Measurements from ENCODE around the gene PDP2.

PDP2 gene

DNA sequence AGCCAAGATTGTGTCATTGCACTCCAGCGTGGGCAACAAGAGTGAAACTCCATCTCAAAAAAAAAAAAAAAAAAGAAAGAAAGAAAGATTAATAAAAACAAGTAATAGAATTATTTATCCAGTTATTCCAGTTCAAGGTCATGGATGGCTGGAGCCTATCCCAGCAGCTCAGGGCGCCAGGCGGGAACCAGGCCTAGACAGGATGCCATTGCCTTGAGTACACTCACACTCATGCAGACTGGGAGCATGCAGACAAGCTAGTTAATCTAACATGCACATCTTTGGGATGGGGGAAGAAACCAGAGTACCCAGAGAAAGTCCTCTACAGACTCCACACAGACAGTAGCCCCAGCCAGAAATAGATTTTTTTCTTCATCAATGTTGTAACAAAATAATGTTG, 17.9 kb downstream of the PDP2 start:
- DNase-seq (ENCODE audit: extremely low spot score) = no peak
- CTCF ChIA-PET = no interaction called here
- no peak for TF ChIP-seq NFRKB (IDR thresholded peaks at IDR 0.05)
- TF ChIP-seq SP1 (IDR thresholded peaks at IDR 0.05) = no peak
- TF ChIP-seq ARNT (IDR thresholded peaks at IDR 0.05) = no peak
- TF ChIP-seq HDGF (IDR thresholded peaks at IDR 0.05; ENCODE audit: borderline replicate concordance) = no peak
- TF ChIP-seq, protein P1, sequence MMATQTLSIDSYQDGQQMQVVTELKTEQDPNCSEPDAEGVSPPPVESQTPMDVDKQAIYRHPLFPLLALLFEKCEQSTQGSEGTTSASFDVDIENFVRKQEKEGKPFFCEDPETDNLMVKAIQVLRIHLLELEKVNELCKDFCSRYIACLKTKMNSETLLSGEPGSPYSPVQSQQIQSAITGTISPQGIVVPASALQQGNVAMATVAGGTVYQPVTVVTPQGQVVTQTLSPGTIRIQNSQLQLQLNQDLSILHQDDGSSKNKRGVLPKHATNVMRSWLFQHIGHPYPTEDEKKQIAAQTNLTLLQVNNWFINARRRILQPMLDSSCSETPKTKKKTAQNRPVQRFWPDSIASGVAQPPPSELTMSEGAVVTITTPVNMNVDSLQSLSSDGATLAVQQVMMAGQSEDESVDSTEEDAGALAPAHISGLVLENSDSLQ (IDR thresholded peaks at IDR 0.05) = no peak
- TF ChIP-seq ELF4 (IDR thresholded peaks at IDR 0.05) = no peak
- no peak for TF ChIP-seq CTBP1 (IDR thresholded peaks at IDR 0.05; ENCODE audit: borderline replicate concordance)
- TF ChIP-seq ZNF384 (IDR thresholded peaks at IDR 0.05) = no peak
- no peak for TF ChIP-seq FOXK2 (IDR thresholded peaks at IDR 0.05)
- TF ChIP-seq LEF1 (IDR thresholded peaks at IDR 0.05; ENCODE audit: borderline replicate concordance) = no peak
- TF ChIP-seq TARDBP (IDR thresholded peaks at IDR 0.05) = no peak
- TF ChIP-seq FOXM1 (IDR thresholded peaks at IDR 0.05; ENCODE audit: borderline replicate concordance) = no peak
- TF ChIP-seq SUZ12 (IDR thresholded peaks at IDR 0.05) = no peak
- TF ChIP-seq L3MBTL2 (conservative IDR thresholded peaks at IDR 0.05) = no peak
- no peak for TF ChIP-seq BHLHE40 (IDR thresholded peaks at IDR 0.05; ENCODE audit: borderline replicate concordance)
- no peak for TF ChIP-seq FOXA1 (IDR thresholded peaks at IDR 0.05)
- POLR2A ChIA-PET = no interaction called here

DNA sequence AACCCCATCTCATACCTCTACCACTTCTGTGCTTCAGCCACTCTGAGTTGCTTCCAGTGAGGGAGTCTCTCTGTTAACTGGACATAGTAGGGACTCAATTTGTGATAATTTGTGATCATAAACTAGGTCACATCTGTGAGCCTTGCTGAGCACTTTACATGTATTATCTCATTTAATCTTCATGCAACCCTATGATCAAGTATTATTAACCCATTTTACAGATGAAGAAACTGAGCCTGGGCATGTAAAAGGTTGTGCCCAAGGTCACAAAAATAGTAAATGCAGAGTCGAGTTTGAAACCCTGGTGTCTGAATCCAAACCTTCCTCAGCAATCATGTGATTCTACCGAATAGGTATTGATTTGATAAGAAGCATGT, 18.6 kb downstream of the PDP2 start:
- DNase-seq (ENCODE audit: extremely low spot score) = no peak
- CTCF ChIA-PET = interaction anchor here (0.9 to 1.3 kb wide), 2 partner anchors 30 to 159 kb away, joined by 3 read pairs; no protein-coding TSS in a partner anchor
- no peak for TF ChIP-seq FOXK2 (IDR thresholded peaks at IDR 0.05)
- no peak for TF ChIP-seq ARNT (IDR thresholded peaks at IDR 0.05)
- TF ChIP-seq SUZ12 (IDR thresholded peaks at IDR 0.05) = no peak
- TF ChIP-seq FOXA1 (IDR thresholded peaks at IDR 0.05) = no peak
- no peak for TF ChIP-seq ZNF384 (IDR thresholded peaks at IDR 0.05)
- no peak for TF ChIP-seq ELF4 (IDR thresholded peaks at IDR 0.05)
- POLR2A ChIA-PET = interaction anchor here (1.1 kb wide), 1 partner anchor 30 kb away, joined by 3 read pairs; no protein-coding TSS in a partner anchor

DNA sequence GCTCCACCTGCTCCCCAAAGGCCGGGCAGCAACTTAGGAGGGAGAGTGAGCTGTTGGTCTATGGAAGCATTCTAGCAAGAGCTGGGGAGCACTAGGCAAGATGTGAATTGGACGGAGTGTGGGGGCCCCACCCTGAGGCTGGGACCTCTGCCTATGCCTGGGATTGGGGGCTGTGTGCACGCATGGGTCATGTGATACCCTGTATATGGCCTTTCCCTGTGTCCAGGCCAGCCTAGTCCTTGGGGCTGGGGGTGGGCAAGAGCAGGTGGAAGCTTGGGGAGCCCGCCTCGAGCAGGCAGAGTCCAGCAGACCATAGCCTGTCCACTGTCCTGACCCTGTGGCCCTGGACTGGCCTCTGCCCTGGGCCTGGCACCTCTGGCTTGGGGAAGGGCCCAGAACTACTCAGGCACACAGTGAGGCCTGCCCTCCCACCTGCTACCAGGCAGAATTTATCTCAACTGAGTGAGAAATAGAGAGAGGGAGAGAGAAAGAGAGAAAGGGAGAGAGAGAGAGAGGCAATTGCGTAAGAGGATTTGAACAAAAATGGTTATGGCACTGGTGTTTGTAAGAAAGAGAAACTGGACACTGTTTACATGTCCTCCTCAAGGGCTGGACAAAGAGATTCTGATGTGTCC, 19.1 kb downstream of the PDP2 start:
- CTCF ChIA-PET = interaction anchor here (0.9 to 2.2 kb wide), 3 partner anchors 11 to 159 kb away, joined by 3 to 10 read pairs (median 3); no protein-coding TSS in a partner anchor
- no peak for DNase-seq (ENCODE audit: extremely low spot score)
- TF ChIP-seq SUZ12 (IDR thresholded peaks at IDR 0.05) (no peak), SP1 (IDR thresholded peaks at IDR 0.05) (no peak), ZNF384 (IDR thresholded peaks at IDR 0.05) (no peak), HDGF (IDR thresholded peaks at IDR 0.05; ENCODE audit: borderline replicate concordance) (no peak), NFRKB (IDR thresholded peaks at IDR 0.05) (no peak), ARNT (IDR thresholded peaks at IDR 0.05) (no peak), CTBP1 (IDR thresholded peaks at IDR 0.05; ENCODE audit: borderline replicate concordance) (no peak), TARDBP (IDR thresholded peaks at IDR 0.05) (no peak), FOXA1 (IDR thresholded peaks at IDR 0.05) (no peak), L3MBTL2 (conservative IDR thresholded peaks at IDR 0.05) (no peak), FOXM1 (IDR thresholded peaks at IDR 0.05; ENCODE audit: borderline replicate concordance) (no peak), FOXK2 (IDR thresholded peaks at IDR 0.05) (no peak), LEF1 (IDR thresholded peaks at IDR 0.05; ENCODE audit: borderline replicate concordance) (no peak), ELF4 (IDR thresholded peaks at IDR 0.05) (no peak), BHLHE40 (IDR thresholded peaks at IDR 0.05; ENCODE audit: borderline replicate concordance) (no peak)
- TF ChIP-seq, protein P1 (IDR thresholded peaks at IDR 0.05) = no peak
- POLR2A ChIA-PET = interaction anchor here (0.8 to 1.6 kb wide), 5 partner anchors 18 to 35 kb away, joined by 3 to 6 read pairs (median 3); partner anchors contain the start of genes CDH16 and CIAO2B

DNA sequence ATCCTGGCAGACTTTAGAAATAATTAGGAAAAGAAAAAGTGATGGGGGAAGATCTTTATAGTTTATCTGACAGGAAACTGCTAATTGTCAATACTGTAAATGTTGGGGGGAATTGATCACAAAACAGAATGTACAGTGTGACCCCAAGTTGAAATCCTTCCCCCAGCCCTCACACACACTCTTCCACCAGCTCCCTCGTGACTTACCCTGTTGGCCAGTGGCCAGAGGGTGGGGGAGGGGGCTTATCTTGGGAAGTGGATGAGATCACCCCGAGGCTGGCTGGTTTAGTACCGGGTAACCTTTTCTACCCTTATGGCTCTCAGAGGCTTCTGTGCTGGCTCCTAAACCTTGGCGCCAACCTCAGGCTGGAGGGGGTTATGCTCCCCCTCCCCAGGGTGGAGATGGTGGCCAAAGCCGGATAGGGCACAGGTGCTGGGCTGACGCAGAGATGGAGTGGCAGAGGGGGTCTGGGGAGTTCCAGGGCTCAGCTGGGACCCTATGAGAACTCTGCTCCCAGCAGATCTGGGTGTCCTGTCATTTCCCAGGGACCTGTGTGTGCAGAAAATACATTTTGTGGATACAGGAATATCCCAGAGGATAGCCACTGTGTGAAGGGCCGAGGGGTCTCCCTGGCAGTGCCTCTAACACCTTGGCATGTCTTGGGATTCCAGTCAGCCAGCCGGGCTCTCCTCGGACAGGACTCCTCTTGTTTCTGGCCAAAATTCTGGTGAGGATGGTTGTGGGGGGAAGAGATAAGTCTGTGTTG, 19.8 kb downstream of the PDP2 start:
- peak; percentile 57 for DNase-seq (ENCODE audit: extremely low spot score)
- POLR2A ChIA-PET = interaction anchor here (0.8 to 1.6 kb wide), 6 partner anchors 19 to 34 kb away, joined by 3 to 6 read pairs (median 3); partner anchors contain the start of genes CDH16 and CIAO2B
- CTCF ChIA-PET = interaction anchor here (0.9 to 2.2 kb wide), 3 partner anchors 10 to 160 kb away, joined by 3 to 10 read pairs (median 3); no protein-coding TSS in a partner anchor

More for the DNA sequence above, 19.8 kb downstream of the PDP2 start:
- TF ChIP-seq FOXM1 (IDR thresholded peaks at IDR 0.05; ENCODE audit: borderline replicate concordance) (no peak), L3MBTL2 (conservative IDR thresholded peaks at IDR 0.05) (no peak), HDGF (IDR thresholded peaks at IDR 0.05; ENCODE audit: borderline replicate concordance) (no peak), NFRKB (IDR thresholded peaks at IDR 0.05) (no peak), CTBP1 (IDR thresholded peaks at IDR 0.05; ENCODE audit: borderline replicate concordance) (no peak), ZNF384 (IDR thresholded peaks at IDR 0.05) (no peak), BHLHE40 (IDR thresholded peaks at IDR 0.05; ENCODE audit: borderline replicate concordance) (no peak), FOXK2 (IDR thresholded peaks at IDR 0.05) (no peak), LEF1 (IDR thresholded peaks at IDR 0.05; ENCODE audit: borderline replicate concordance) (no peak), TARDBP (IDR thresholded peaks at IDR 0.05) (no peak), SP1 (IDR thresholded peaks at IDR 0.05) (no peak), ARNT (IDR thresholded peaks at IDR 0.05) (no peak), ELF4 (IDR thresholded peaks at IDR 0.05) (no peak), SUZ12 (IDR thresholded peaks at IDR 0.05) (no peak), FOXA1 (IDR thresholded peaks at IDR 0.05) (no peak)
- TF ChIP-seq, protein P1 (IDR thresholded peaks at IDR 0.05) = no peak
